Measurements from ENCODE around the gene UBR1.
"Not testable (repeated sequence)": the region's sequence is repeated elsewhere in the genome, so short reads cannot be mapped to it uniquely, and the experiment has no call there.

The UBR1 gene

DNA sequence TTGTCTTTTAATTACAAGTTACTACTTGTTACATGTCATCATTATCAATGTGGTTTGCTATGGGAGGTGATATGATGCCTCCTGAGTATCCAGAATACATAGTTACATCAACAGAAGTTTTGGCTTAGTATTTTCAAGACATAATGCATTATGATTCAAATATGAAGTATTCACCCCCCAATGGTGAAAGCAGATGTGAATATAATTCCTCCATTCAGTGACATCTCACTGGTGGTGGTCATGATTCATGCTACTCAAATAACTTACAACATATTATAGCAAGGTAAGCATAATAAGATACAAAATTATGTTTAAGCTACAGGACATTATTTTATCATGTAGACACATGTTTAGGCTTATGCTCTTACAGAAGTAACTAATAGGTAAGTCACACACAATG is 150.3 kb downstream of the UBR1 start:
- peak; percentile 85 for DNase-seq

DNA sequence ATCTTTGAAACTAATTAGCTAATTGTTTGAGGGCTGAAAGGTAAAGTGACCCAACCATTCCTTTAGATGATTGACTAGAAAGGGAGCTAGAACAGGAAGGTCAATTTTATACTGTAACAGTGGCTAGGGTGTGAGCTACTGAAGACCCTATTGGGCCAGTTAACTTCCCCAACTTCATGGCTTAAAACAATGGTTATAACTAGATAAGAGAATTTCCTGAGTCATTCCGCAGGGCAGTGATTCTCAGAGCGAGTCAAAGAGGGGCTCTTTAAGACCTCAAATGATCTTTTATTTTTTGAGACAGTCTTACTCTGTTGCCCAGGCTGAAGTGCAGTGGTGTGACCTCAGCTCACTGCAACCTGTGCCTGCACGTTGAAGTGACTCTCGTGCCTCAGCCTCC is 151.5 kb downstream of the UBR1 start:
- no peak for DNase-seq

DNA sequence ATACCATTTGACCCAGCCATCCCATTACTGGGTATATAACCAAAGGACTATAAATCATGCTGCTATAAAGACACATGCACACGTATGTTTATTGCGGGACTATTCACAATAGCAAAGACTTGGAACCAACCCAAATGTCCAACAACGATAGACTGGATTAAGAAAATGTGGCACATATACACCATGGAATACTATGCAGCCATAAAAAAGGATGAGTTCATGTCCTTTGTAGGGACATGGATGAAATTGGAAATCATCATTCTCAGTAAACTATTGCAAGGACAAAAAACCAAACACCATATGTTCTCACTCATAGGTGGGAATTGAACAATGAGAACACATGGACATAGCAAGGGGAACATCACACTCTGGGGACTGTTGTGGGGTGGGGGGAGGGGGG is 156.9 kb downstream of the UBR1 start:
- DNase-seq, result not testable (repeated sequence)

DNA sequence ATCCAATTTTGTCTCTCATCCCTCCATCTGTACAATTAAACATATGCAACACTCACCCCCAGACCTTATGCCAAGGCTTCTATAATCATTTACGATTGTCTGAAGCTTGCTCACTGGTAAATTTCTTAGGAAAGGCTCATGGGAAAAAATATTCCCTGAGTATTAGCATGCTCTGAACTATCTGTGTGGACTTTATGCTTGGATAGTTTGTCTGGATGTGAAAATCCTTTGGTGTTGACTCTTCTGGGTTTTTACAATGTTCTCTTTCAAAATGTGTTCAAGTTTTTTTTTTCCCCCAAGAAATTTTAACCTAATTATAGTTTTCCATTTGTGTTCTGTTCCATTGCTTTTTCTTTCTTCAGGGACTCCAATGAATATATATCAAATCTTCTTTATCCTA is 165.3 kb downstream of the UBR1 start:
- DNase-seq, result no peak

DNA sequence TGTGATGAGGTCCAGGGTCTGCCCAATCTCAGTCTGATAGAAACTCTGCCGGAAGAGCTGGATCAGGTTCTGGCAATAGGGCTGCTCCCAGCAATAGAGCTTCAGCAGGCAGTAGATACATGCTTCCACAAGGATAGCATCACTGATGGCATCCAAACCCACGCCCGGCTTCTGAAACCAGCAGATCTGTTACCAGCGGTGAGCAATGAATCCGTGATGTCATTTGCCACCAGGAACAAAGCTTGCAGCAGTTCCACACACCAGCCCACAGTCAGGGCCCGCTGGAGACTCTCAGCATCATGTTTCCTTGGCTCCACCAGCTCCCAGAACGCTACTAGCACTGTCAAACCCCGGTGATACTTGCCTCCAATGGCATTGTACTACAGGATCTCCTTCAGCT is 166.0 kb downstream of the UBR1 start:
- no peak for DNase-seq

DNA sequence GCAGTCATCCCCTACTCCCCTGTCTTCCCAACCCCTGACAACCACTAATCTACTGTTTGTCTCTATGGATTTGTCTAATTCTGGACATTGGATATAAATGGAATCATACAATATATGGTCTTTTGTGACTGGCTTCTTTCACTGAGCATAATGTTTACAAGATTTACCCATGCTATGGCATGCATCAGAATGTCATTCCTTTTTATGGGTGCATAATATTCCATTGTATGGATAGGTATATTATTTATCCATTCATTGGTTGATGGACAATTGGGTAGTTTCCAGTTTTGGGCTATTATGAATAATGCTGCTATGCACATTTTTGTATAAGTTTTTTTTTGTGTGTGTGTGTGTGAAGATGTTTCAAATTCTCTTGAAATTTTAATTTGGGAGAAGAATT is 168.7 kb downstream of the UBR1 start:
- no peak for DNase-seq

DNA sequence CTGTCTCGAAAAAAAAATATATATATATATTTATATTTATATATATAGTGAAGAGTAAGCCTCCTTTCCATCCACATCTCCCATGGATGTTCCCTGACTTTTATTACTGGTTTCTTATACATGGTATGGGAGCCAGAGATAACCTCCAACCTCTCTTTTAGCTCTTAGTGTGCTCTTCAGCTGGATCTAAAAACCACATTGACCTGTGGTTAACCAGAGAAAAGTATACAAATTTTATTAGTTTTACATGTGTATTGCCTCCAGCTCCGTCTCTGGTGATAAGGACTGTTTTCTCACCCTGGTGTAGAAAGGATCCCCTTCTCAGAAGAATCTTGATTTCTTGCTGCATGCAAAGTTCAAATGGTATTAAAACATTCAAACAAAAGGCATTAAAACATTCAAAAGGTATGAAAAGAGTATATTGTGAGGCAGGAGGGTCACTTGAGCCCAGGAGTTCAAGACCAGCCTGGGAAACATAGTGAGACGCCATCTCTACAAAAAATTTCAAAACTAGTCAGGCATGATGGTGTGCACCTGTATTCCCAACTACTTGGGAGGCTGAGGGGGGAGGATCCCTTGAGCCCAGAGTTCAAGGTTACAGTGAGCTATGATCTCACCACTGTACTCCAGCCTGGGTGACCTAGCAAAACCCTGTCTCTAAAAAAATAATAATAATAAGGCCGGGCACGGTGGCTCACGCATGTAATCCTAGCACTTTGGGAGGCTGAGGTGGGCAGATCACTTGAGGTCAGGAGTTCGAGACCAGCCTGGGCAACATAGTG is 171.8 kb downstream of the UBR1 start:
- DNase-seq, result no peak

DNA sequence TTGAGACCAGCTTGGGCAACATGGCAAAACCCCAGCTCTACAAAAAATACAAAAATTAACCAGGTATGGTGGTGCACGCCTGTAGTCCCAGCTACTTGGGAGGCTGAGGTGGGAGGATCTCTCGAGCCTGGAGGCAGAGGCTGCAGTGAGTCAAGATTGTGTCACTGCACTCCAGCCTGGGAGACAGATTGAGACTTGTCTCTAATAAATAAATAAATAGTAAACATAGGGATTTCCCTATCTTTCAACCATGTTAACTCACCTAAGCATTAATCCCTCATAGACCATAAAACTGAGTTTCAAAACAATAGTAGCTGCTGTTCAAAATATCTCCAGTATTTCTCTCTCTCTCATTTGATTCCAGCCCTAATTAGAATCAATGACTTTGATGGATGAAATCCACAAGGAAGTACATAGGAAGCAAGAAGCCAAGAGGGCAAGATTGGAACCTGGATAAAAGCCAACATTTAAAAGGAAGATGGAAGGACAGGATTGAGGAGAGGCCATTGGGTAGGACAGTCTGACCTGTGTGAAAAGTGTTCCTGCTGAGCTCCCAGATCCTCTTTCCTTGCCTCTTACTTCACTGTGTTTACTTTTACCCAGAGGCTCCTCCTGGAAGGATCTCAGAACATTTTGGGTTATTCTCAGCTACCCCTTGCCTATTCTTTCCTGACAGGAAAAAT is 172.9 kb downstream of the UBR1 start:
- DNase-seq, result no peak

DNA sequence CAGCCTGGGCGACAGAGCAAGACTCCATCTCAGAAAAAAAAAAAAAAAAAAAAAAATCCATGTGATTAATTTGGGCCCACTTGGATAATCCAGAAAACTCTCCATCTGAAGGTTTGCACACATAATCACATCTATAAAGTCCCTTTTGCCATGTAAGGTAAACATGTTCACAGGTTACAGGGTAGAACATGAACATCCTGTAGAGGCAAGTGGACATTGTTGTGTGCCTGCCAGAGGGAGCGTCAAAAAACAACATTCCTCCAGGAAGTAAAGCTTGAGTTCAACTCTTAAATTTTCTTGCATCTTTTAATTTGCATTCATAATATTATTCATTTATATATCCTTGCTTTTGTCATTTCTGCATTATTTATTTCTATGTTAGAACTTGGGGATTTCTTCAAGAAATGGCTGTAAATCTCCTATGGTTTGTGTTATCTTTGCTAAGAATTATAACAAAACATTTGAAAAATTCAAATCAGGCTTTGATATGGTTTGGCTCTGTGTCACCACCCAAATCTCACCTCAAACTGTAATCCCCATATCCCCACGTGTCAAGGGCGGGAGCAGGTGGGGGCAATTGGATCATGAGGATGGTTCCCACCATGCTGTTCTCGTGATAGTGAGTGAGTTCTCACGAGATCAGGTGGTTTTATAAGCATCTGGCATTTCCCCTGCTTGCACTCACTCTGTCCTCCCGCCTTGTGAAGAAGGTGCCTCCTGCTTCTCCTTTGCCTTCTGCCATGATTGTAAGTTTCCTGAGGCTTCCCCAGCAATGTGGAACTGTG is 173.9 kb downstream of the UBR1 start:
- no peak for DNase-seq

DNA sequence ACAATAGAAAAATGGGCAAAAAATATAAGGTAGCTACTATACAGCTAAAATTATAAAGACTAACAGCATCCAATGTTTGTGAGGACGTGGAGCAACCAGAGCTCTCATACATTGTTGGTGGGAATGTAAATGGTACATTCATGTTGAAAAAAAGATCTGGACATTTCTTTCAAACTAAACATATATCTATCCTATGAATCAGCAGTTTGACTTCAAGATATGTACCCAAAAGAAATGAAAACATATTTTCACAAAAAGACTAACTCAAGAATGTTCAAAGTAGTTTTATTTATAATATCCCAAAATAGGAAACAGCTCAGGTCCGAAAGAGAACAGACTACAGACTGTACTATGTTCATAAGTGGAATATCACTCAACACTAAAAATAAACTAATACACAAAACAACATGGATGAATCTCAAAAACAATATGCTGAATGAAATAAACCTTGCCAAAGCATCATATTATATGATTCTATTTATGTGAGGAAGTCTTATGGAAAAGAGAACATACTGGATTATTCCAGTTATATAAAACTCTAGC is 176.5 kb downstream of the UBR1 start:
- DNase-seq, result peak; percentile 35

DNA sequence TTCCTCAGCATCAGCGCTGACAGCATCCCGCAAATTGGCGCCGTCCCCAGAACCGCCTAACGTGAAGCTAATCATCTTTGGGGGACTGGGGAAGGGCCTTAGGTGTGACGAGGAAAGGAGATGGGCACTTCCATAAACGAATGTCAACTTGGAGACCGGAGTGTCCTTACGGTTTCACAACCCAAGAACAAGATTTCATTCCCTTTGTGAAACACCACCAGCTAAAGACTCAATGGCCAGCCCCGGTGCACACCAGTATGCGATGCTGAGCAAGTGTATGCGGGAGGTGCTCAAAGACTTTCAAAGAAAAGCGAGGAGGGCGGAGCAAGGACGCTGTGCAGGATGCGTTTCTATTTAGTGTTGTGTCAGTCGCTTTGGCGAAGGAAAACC is 184.5 kb downstream of the UBR1 start:
- peak; percentile 7 for DNase-seq

DNA sequence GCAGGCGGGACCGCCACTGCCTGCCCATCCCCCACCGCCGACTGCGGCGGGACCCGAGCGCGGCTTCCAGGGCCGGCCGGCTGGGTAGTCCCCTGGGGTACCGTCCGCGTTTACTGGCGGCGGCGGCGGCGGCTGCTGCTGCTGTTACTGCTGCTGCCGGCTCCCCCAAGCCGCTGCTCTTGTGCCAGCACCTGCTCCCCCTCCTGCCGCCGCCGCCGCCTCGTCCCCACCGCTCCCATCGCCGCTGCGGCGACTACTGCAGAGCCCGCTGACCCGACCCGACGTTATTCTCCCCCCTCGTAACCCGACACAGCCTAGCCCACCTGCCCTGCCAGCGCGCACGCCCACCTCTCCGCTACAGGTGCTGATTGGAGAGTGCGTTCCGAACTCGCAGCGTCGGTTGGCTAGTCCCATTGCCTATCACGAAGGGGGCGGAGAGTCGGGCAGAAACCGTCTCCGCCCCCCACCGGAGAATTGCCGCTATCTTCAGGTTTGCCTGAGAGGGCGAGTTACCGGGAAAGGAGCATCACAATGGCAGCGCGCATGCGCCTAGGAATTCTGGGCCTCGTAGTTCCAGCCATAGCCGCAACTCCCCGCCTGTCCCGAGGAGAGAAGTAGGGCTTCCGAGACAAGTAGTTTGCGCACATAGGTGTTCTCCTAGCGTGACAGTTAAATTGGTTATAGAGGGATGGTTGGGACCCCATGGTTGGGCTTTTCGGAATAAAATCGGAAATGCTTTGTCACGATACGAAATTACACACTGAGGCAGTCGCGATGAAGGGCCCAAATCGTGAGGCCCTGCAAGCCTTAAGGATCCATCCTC is 185.1 kb downstream of the UBR1 start, which contains the start of gene TTBK2:
TSS of gene TTBK2 (minus strand) at position 260 of the 823 bp plus-strand sequence. CDS start 42,161 bp downstream, outside the sequence.
- peak; percentile 99 for DNase-seq

DNA sequence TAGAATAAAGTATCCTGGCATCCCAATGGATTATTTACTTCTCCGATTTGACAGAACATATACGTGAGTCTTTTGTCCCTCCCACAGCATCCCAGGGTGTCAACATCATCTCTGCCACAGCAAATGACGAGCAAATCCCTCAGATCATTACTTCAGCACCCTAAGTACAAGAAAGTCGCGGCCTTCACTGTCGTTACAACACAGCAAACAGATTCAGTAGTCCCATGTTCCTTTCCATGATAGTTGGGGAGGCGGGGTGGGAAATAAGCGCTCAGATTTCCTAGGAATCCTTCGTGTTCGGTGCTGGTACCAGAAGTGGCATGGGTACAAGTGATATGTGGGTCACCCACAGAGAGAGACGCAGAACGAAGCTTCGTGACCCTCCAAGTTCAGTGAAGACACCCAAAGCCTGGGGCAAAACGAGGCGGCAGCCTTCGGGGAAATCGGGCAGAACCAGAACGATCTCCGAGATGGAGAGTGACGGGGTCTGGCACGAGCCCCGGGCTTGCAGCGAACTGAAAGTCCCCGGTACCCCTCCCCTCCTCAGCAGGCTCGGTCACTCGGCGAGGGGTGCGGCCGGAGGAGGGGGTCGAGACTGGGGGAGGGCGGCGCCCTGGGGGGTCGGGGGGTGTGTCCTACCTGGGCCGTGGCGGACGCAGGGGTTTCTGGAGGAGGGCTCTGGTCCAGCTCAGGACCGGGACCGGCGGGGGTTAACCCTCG is 185.9 kb downstream of the UBR1 start:
- peak; percentile 36 for DNase-seq

DNA sequence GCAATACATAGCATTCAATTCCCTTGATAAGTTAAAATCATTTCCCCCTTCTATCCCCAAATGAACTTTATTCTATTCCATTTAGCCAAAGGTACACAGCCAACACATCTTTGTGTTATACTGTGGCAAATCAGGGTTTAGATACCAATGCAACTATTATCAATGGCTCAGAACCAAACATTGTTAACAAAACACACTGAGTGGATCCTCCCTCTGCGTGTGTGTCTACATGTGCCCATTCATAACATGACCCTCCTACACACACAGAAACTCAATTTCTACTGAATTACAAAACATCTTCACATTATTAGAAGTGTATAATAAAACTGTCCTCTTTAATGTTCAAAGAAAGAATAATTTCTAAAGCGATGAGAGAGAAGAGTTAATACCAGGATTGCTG is 186.5 kb downstream of the UBR1 start:
- DNase-seq, result no peak

DNA sequence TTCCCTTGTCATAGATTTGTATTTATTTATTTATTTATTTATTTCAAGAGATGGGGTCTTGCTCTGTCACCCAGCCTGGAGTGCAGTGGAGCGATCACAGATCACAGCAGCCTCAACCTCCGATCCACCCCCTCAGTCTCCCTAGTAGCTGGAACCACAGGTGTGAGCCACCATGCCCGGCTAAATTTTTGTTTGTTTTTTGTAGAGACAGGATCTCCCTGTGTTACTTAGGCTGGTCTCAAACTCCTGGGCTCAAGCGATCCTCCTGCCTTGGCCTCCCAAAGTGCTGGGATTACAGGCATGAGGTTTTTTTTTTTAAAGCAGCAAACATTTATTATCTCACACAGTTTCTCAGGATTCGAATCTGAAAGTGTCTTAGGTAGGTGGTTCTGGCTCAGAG is 187.8 kb downstream of the UBR1 start:
- DNase-seq, result no peak

DNA sequence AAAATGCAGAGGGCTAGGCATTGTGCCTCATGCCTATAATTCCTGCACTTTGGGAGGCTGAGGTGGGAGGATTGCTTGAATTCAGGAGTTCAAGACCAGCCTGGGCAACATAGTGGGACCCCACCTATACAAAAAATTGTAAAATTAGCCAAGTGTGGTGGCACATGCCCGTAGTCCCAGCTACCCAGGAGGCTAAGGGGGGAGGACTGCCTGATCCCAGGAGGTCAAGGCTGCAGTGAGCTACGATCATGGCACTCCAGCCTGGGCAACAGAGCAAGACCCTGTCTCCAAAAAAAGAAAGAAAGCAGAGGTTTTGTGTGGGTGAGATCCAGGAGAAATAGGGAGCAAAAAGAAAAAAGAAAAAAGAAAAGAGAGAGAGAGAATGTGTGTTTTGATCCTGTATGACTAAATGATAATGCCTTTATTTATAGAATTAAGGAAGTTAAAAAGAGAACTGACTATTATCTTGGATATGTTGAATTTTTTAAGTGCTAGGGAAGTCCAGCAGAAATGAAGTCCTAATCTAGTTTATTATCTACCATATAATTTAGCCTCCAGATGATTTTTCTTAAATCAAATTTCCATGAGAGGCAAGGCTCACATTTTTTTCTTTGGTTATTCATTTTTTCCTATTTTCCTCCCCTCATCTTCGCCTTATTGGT is 190.1 kb downstream of the UBR1 start:
- no peak for DNase-seq

DNA sequence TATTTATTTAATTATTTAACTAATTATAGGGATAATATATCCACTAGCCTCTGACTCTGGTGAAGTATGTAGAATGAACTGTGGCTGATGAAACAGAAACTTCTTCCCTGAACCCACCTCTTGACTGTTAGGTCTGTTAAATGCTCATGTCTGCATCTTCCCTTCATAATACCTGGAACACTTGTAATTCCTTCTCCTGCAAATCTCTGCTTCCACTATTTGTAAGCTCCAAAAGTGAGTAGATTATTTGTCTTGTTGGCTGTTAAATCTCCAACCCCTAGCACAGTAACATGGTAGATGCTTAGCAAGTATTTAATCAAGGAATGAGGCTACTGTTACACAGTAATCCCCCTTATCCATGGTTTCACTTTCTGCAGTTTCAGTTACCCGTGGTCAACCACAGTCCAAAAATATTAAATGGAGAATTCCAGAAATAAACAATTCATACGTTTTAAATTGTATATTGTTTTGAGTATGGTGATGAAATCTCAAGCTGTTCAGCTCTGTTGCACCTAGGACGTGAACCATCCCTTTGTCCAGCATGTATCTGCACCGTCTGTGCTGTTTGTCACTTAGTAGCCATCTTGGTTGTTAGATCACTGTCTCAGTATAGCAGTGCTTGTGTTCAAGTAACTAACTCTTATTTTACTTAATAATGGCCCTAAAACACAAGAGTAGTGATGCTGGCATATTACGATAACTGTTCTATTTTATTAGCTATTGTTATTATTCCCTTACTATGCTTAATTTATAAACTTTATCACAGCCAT is 190.9 kb downstream of the UBR1 start:
- DNase-seq, result peak; percentile 17

DNA sequence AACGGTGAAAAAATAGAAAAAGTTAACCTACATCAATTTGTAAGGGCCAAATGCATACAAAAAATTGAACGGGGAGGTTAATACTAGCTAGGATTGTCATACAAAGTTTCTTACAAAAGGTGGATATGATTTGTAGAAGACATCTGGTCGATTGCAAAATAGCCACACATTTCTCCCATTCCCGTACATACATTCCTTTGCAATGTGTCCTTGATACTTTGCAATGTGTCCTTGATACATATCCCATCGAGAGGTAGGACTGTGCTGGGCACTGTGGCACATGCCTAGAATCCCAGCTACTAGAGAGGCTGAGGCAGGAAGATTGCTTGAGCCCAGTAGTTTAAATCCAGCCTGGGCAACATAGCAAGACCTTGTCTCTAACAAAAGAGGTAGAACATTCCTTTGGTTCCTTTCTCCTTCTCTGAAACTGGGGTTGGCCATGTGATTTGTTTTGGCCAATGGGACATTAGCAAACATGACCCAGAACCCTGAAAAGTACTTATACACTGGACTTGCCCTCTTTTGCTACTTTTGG is 194.7 kb downstream of the UBR1 start:
- peak; percentile 40 for DNase-seq

DNA sequence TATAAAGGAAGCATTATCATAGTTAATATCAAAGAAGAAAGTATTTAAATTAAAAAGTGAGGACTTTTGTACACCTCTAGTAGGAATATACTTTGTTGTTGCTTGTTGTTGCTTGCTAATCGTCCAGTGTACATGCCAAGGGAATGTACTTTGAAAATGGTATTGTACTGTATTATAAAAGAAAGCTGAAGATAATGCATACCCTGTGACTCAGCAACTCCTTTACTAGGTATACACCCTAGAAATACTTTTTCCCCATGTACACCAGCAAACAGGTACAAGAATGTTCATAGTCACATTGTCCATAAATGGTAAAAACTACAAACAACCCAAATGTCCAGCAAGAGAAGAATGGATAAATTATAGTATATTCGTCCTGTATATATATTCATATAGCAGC is 197.3 kb downstream of the UBR1 start:
- DNase-seq, result no peak

Data from fibroblast of skin of scalp (primary cell).